HG03139 (cell line): Measurements from ENCODE around the gene RUNX2.

ENCODE experiments used
- ATAC-seq: cut with Tn5 transposase; IDR thresholded peaks from one replicate; pipeline ENCODE4 v1.9.1; 2021; ENCODE audit not compliant: unreplicated experiment

The RUNX2 gene

GRCh38 chr6:45351076-45351475 lies 22.9 kb downstream of the RUNX2 start:
- ATAC-seq, result no peak

GRCh38 chr6:45351667-45352066 lies 23.5 kb downstream of the RUNX2 start:
- ATAC-seq, result no peak

- ATAC-seq, result no peak
These were observed 25.5 kb downstream of the RUNX2 start for GRCh38 chr6:45353654-45354053.

GRCh38 chr6:45364466-45364865 lies 36.3 kb downstream of the RUNX2 start:
- no peak for ATAC-seq

GRCh38 chr6:45365036-45365435 lies 36.9 kb downstream of the RUNX2 start:
- ATAC-seq, result no peak

- ATAC-seq, result no peak
These were observed 38.4 kb downstream of the RUNX2 start for GRCh38 chr6:45366534-45366933.

- no peak for ATAC-seq
These were observed 39.9 kb downstream of the RUNX2 start for GRCh38 chr6:45367999-45368398.

- ATAC-seq, result no peak
These were observed 41.7 kb downstream of the RUNX2 start for GRCh38 chr6:45369870-45370269.

- no peak for ATAC-seq
These were observed 43.9 kb downstream of the RUNX2 start for GRCh38 chr6:45371924-45372573.

GRCh38 chr6:45375449-45375848 lies 47.3 kb downstream of the RUNX2 start:
- no peak for ATAC-seq

- no peak for ATAC-seq
These were observed 48.3 kb downstream of the RUNX2 start for GRCh38 chr6:45376310-45377042.

GRCh38 chr6:45377043-45377553 lies 49.0 kb downstream of the RUNX2 start:
- no peak for ATAC-seq

- ATAC-seq, result peak; percentile 88
These were observed 49.6 kb downstream of the RUNX2 start, which contains the start of gene SUPT3H for GRCh38 chr6:45377554-45378333. SUPT3H (minus strand) TSS chr6:45377934.

GRCh38 chr6:45378334-45378926 lies 50.3 kb downstream of the RUNX2 start:
- ATAC-seq, result peak; percentile 23

GRCh38 chr6:45382391-45382790 lies 54.3 kb downstream of the RUNX2 start:
- ATAC-seq, result no peak

GRCh38 chr6:45386501-45386900 lies 58.4 kb downstream of the RUNX2 start:
- no peak for ATAC-seq

- ATAC-seq, result no peak
These were observed 59.1 kb downstream of the RUNX2 start for GRCh38 chr6:45387236-45387635.

GRCh38 chr6:45388328-45388727 lies 60.2 kb downstream of the RUNX2 start:
- no peak for ATAC-seq

- ATAC-seq, result no peak
These were observed 66.5 kb downstream of the RUNX2 start for GRCh38 chr6:45394586-45395095.

GRCh38 chr6:45398075-45398813 lies 70.1 kb downstream of the RUNX2 start:
- ATAC-seq, result no peak
